ENCODE measurements around the gene NRXN3. TPM values are rescaled to one million over a fixed set of nuclear protein-coding genes. Genes with fewer than 3 reads are reported as not detected.

The NRXN3 gene
- total and polyA plus RNA-seq, 8 donors = 1.3 to 7.6 (median 1.5) TPM

GRCh38 chr14:79786522-79786921 lies 1616.3 kb downstream of the NRXN3 start:
- H3K36me3 ChIP-seq = no peaks in the 10 kb centered on the region
- no peaks in the 10 kb centered on the region for H3K27me3 ChIP-seq
- no peaks in the 10 kb centered on the region for H3K4me1 ChIP-seq
- no peak for TF ChIP-seq CTCF (IDR thresholded peaks at IDR 0.05)
- no peak overlapping the region for H3K27ac ChIP-seq
- intact Hi-C loops (cut with DNase I) = no loop called here
- ATAC-seq = no peak
- DNase-seq = no peak
- H3K4me3 ChIP-seq = no peak overlapping the region
- H3K9me3 ChIP-seq = peaks cover 0 to 2% of the 10 kb centered on the region in 2 donors

DNA sequence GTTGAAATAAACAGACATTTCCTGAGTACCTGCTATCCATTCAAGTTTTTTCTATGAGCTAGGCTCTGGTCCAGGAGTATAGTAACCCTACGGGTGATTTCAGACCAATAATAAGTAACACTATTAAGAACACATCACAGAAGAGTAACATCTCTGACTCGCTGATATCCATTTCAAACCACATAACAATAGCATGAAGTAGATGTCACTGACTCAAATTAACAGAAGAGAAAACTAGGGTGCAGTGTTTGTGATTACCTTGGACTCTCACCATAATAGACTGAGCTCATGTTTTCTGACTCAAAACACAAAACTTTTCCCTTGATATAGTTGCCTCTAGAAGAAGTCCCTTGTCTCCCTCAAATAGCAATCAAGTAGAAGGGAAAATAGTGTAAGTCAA lies 1618.2 kb downstream of the NRXN3 start:
- no peak for DNase-seq
- Histone ChIP-seq H3K9me3 (peaks cover 0 to 2% of the 10 kb centered on the region in 2 donors), H3K27me3 (no peaks in the 10 kb centered on the region), H3K4me1 (no peaks in the 10 kb centered on the region), H3K27ac (no peak overlapping the region), H3K36me3 (no peaks in the 10 kb centered on the region), H3K4me3 (no peak overlapping the region)
- intact Hi-C loops (cut with DNase I) = no loop called here
- no peak for ATAC-seq
- TF ChIP-seq CTCF (IDR thresholded peaks at IDR 0.05) = no peak

- ATAC-seq (no peak), DNase-seq (no peak)
- intact Hi-C loops (cut with DNase I) = no loop called here
- Histone ChIP-seq H3K4me1 (no peaks in the 10 kb centered on the region), H3K27ac (no peak overlapping the region), H3K4me3 (no peak overlapping the region), H3K27me3 (no peaks in the 10 kb centered on the region), H3K36me3 (no peaks in the 10 kb centered on the region), H3K9me3 (peaks cover 0 to 2% of the 10 kb centered on the region in 2 donors)
- no peak for TF ChIP-seq CTCF (IDR thresholded peaks at IDR 0.05)
These were observed 1621.0 kb downstream of the NRXN3 start for GRCh38 chr14:79791055-79791732.

DNA sequence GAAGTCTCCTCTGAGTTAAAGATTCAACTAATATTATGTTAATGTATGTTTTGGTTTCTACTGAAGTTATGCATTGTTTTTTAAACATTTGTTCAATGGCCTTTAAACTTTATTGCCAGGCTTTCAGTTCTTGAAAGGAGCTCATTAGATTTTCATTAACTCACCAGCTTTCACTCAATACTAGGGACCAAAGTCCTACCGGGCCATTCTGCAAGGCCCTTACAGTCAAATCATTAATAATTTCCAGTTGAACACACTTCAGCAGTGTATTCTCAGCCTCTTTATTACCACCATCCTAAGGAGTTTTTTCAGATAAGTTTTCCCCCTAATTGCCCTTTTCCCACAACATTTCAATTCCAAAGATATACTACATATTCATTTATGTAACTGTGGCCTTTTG lies 1631.9 kb downstream of the NRXN3 start:
- Histone ChIP-seq H3K9me3 (no peaks in the 10 kb centered on the region), H3K27ac (no peak overlapping the region), H3K4me1 (no peaks in the 10 kb centered on the region), H3K4me3 (no peak overlapping the region), H3K27me3 (no peaks in the 10 kb centered on the region), H3K36me3 (no peaks in the 10 kb centered on the region)
- intact Hi-C loops (cut with DNase I) = no loop called here
- DNase-seq (no peak), ATAC-seq (no peak)
- TF ChIP-seq CTCF (IDR thresholded peaks at IDR 0.05) = no peak

DNA sequence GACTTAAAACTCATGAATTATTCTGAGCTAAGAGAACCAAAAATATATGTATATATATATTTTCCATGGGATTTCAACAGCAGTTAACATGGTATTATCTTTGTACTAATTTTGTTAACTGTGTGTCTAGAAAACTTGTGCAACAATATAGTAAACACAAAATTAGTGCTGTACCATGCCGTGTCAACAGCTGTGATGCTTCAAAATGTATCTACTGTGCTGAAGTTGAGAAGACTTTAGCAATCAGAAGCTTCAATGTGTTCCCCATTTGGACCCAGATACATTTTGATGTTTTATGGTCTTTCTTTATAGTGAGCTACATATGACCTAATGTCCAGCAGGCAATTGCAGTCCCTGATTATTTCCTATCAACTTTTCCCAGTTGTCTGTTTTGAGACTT lies 1635.5 kb downstream of the NRXN3 start:
- DNase-seq (peak in 2 of 4 donors; percentile 26 to 55), ATAC-seq (no peak)
- H3K4me3 ChIP-seq = no peak overlapping the region
- no peaks in the 10 kb centered on the region for H3K36me3 ChIP-seq
- intact Hi-C loops (cut with DNase I) = no loop called here
- TF ChIP-seq CTCF (IDR thresholded peaks at IDR 0.05) = no peak
- no peaks in the 10 kb centered on the region for H3K9me3 ChIP-seq
- H3K27ac ChIP-seq = no peak overlapping the region
- no peaks in the 10 kb centered on the region for H3K4me1 ChIP-seq
- no peaks in the 10 kb centered on the region for H3K27me3 ChIP-seq

All from left lung (tissue), 10 donors.